Upper lobe of left lung (tissue), 4 donors: Measurements from ENCODE around the gene HIGD1A.

Experiments
- POLR2A ChIP-seq, 4 donors: fragments of 450-650 bp; IDR thresholded peaks; one replicate each; pipeline ENCODE4 v1.5.1; 2016 to 2017; ENCODE audit warnings: antibody characterized with exemption in 4 of 4, mild to moderate bottlenecking in 2 of 4
- POLR2AphosphoS5 ChIP-seq, 2 donors: sonication (generic); formaldehyde crosslinking; IDR thresholded peaks; one replicate each; pipeline ENCODE4 v1.5.1; 2017; ENCODE audit warnings: antibody characterized with exemption in 2 of 2
- TF ChIP-seq, protein P1 (sequence below), 6 experiments: fragments of 450-650 bp in 4 of 6; fragments of 200-600 bp in 2 of 6; sonication (generic) in 2 of 6; IDR thresholded peaks; one replicate each; pipeline ENCODE4 v1.5.1; 2016 to 2019; ENCODE audit warnings: antibody characterized with exemption in 6 of 6

DNA sequence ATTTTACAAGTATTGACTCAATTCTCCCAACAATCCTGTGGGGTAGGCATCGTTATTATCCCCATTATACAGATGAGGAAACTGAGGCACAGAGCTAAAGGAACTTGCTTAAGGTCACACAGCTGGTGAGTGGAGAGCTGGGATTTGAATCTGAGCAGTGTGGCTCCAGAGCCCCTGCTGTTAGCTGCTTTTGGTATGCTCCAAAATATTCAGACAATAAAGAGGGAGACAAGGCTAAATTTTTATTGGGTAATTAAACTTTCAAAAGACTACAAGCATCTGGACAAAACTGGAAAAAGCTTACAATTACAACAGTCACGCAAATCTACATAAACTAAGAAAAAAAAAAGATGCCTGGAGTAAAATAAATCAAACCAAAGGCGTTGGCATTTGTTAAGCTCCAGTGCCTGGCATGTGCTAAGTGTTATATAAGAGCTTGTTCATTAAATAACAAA lies 59.0 kb downstream of the HIGD1A start:
- TF ChIP-seq POLR2A (IDR thresholded peaks at IDR 0.05) (no peak), POLR2AphosphoS5 (IDR thresholded peaks at IDR 0.05) (no peak)
- TF ChIP-seq, protein P1, sequence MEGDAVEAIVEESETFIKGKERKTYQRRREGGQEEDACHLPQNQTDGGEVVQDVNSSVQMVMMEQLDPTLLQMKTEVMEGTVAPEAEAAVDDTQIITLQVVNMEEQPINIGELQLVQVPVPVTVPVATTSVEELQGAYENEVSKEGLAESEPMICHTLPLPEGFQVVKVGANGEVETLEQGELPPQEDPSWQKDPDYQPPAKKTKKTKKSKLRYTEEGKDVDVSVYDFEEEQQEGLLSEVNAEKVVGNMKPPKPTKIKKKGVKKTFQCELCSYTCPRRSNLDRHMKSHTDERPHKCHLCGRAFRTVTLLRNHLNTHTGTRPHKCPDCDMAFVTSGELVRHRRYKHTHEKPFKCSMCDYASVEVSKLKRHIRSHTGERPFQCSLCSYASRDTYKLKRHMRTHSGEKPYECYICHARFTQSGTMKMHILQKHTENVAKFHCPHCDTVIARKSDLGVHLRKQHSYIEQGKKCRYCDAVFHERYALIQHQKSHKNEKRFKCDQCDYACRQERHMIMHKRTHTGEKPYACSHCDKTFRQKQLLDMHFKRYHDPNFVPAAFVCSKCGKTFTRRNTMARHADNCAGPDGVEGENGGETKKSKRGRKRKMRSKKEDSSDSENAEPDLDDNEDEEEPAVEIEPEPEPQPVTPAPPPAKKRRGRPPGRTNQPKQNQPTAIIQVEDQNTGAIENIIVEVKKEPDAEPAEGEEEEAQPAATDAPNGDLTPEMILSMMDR (IDR thresholded peaks at IDR 0.05) = no peak
